ENCODE results near the gene PPFIA2.

Gene PPFIA2

DNA sequence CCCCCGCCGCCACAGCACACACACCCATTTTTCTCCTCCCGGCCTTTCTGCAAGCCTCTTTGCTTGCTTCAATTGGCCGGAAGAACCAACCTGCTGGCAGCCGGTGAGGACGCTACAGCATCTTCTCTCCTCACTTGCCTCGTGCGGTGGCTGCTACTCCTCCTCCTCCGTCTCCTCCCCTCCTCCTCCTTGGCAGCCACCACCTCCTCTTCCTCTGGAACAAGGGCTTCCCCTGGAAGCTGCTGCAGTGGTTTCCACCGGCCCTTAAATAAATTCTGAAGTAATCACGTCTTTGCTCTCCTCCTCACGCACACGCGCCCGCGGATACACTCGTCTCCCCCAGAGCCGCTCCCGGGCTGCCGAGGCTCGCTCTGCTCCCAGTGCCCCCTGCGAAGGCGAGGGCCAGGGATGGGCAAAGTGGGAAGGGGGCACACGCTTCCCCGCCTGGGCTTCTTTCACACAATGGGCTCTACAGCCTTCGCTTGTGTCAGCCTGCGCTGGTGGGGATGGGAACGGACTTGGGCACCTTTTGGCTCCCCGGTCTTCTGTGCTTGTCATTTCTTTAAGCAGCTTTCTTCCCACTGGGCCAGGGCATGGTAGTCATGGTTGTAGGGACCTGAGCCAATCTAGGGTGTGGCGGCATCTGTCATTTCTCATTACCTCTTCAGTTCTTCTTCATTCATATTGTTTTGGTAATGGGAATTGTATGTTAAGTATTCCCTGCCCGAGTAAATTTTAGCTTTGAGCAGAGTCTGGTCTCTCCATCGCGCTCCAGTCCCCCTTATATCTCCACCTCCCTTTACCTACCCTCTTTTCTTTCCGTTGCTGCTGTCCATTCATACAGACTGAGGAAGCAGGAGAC is at the start of gene PPFIA2:
Gene PPFIA2, minus strand, starts transcription at position 161 of the 862 bp plus-strand sequence.
- peaks cover 4% of the 10 kb centered on the region for H3K4me1 ChIP-seq (ENCODE audit: control insufficient read depth, insufficient read depth, low read length)
- H3K36me3 ChIP-seq (ENCODE audit: control insufficient read depth, insufficient read depth, low read length), result no peaks in the 10 kb centered on the region
- H3K9me3 ChIP-seq (ENCODE audit: control insufficient read depth, insufficient read depth, low read depth, low read length), result no peaks in the 10 kb centered on the region
- H3K9ac ChIP-seq (ENCODE audit: low read length), result no peak within 1 kb of the TSS
- H3K4me3 ChIP-seq (ENCODE audit: low read depth, low read length), result peak within 1 kb of the TSS; percentile 75
- peaks cover 53% of the 10 kb centered on the region for H3K27me3 ChIP-seq (ENCODE audit: control insufficient read depth, insufficient read depth, low read length)
- H3K27ac ChIP-seq (ENCODE audit: low read depth, low read length), result no peak within 1 kb of the TSS

DNA sequence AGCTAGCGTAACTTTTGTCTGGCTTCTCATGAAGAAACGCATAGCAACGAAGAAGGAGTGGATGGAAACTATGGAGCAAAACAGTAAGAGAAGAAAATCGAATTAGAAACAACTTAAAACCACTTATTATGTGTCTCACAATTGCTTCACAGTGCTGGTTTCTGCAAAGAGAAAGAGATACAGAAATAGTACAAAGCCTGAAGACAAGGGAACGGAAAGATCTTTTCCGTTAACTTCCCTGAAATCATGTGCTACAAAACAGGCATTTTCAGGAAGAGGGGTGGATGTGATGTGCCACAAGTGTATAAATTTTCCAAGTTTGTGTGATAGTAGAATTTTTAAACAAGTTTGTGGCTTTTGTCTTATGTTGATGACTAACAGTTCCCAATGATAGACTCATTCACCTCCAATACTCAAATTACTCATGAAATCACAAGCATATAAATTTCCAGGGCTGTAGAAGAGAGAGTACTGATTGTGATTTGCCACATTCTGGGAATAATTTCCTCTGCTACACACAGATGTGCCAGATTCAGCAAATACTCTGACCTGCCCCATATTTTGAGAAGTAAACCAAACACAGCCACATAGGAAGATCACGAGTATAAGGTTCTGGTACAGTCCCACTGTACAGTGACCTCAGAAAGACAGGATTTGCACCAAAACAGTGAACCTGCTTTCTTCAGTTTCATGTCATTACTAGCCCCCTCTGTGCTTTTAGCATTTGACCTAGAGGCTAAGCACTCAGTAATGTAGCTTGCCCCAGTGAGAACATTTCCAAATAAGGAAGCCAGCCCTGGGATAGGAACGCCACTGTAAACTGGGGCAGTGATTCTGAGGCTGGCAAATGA is 41.4 kb upstream of the PPFIA2 start:
- Histone ChIP-seq H3K36me3 (ENCODE audit: control insufficient read depth, insufficient read depth, low read length) (no peaks in the 10 kb centered on the region), H3K27ac (ENCODE audit: low read depth, low read length) (peak overlapping the region; percentile 50), H3K4me3 (ENCODE audit: low read depth, low read length) (no peak overlapping the region), H3K27me3 (ENCODE audit: control insufficient read depth, insufficient read depth, low read length) (no peaks in the 10 kb centered on the region), H3K4me1 (ENCODE audit: control insufficient read depth, insufficient read depth, low read length) (peaks cover 30% of the 10 kb centered on the region), H3K9ac (ENCODE audit: low read length) (peak overlapping the region; percentile 48), H3K9me3 (ENCODE audit: control insufficient read depth, insufficient read depth, low read depth, low read length) (no peaks in the 10 kb centered on the region)

GRCh38 chr12:81798294-81798693 is 39.1 kb upstream of the PPFIA2 start:
- H3K36me3 ChIP-seq (ENCODE audit: control insufficient read depth, insufficient read depth, low read length), result no peaks in the 10 kb centered on the region
- no peak overlapping the region for H3K4me3 ChIP-seq (ENCODE audit: low read depth, low read length)
- H3K4me1 ChIP-seq (ENCODE audit: control insufficient read depth, insufficient read depth, low read length), result peaks cover 30% of the 10 kb centered on the region
- no peak overlapping the region for H3K27ac ChIP-seq (ENCODE audit: low read depth, low read length)
- H3K9ac ChIP-seq (ENCODE audit: low read length), result no peak overlapping the region
- no peaks in the 10 kb centered on the region for H3K9me3 ChIP-seq (ENCODE audit: control insufficient read depth, insufficient read depth, low read depth, low read length)
- H3K27me3 ChIP-seq (ENCODE audit: control insufficient read depth, insufficient read depth, low read length), result no peaks in the 10 kb centered on the region

DNA sequence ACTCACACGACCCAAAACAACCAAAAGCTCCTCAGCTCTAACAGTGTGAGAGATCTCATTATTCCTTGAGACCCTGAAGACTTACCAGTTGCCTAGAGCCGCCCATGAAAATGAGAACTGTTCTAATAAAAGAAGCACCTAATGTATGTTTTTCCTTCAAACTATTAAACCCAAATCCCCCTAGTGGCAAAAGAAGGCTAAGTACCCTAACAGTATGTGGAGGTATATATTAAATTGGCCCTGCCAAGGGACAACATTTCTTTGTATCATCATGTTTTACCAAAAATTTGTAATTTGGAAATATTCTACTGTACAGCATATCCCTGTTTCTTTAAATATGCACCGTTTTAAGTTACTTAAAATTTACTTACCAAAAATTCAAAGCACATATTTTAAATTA is 38.0 kb upstream of the PPFIA2 start:
- H3K4me3 ChIP-seq (ENCODE audit: low read depth, low read length), result no peak overlapping the region
- H3K27me3 ChIP-seq (ENCODE audit: control insufficient read depth, insufficient read depth, low read length), result no peaks in the 10 kb centered on the region
- no peaks in the 10 kb centered on the region for H3K9me3 ChIP-seq (ENCODE audit: control insufficient read depth, insufficient read depth, low read depth, low read length)
- no peaks in the 10 kb centered on the region for H3K36me3 ChIP-seq (ENCODE audit: control insufficient read depth, insufficient read depth, low read length)
- H3K4me1 ChIP-seq (ENCODE audit: control insufficient read depth, insufficient read depth, low read length), result peaks cover 30% of the 10 kb centered on the region
- H3K27ac ChIP-seq (ENCODE audit: low read depth, low read length), result no peak overlapping the region
- no peak overlapping the region for H3K9ac ChIP-seq (ENCODE audit: low read length)

DNA sequence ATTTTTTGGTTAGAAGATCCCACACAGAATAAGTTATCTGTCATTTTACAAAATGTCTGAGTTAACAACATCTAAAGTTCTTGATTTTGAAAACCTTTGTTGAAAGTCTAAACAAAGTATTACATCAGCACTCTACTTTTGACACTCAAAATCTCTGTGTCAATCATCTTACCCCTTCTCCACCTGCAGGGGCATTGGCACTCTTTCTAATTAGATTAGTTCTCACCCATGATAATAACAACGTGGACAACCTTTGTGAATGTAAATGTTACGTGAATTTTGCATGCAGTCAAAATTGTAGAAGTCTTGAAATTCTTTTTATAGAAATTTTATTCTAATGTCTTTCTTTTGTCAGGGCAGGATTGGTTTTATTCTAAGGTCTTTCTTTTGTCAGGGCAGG is 33.5 kb upstream of the PPFIA2 start:
- peaks cover under 1% of the 10 kb centered on the region; the same call in 1 of the 2 replicates for H3K4me1 ChIP-seq (ENCODE audit: control insufficient read depth, insufficient read depth, low read length)

GRCh38 chr12:81779216-81779615 is 20.1 kb upstream of the PPFIA2 start:
- no peaks in the 10 kb centered on the region for H3K4me1 ChIP-seq (ENCODE audit: control insufficient read depth, insufficient read depth, low read length)
- no peaks in the 10 kb centered on the region for H3K27me3 ChIP-seq (ENCODE audit: control insufficient read depth, insufficient read depth, low read length)
- no peak overlapping the region for H3K9ac ChIP-seq (ENCODE audit: low read length)
- H3K4me3 ChIP-seq (ENCODE audit: low read depth, low read length), result no peak overlapping the region
- H3K9me3 ChIP-seq (ENCODE audit: control insufficient read depth, insufficient read depth, low read depth, low read length), result no peaks in the 10 kb centered on the region
- no peak overlapping the region for H3K27ac ChIP-seq (ENCODE audit: low read depth, low read length)
- no peaks in the 10 kb centered on the region for H3K36me3 ChIP-seq (ENCODE audit: control insufficient read depth, insufficient read depth, low read length)

More for the DNA sequence above, 33.5 kb upstream of the PPFIA2 start:
- Histone ChIP-seq H3K27ac (ENCODE audit: low read depth, low read length) (no peak overlapping the region), H3K9ac (ENCODE audit: low read length) (no peak overlapping the region), H3K27me3 (ENCODE audit: control insufficient read depth, insufficient read depth, low read length) (no peaks in the 10 kb centered on the region), H3K9me3 (ENCODE audit: control insufficient read depth, insufficient read depth, low read depth, low read length) (no peaks in the 10 kb centered on the region), H3K4me3 (ENCODE audit: low read depth, low read length) (no peak overlapping the region), H3K36me3 (ENCODE audit: control insufficient read depth, insufficient read depth, low read length) (no peaks in the 10 kb centered on the region)

DNA sequence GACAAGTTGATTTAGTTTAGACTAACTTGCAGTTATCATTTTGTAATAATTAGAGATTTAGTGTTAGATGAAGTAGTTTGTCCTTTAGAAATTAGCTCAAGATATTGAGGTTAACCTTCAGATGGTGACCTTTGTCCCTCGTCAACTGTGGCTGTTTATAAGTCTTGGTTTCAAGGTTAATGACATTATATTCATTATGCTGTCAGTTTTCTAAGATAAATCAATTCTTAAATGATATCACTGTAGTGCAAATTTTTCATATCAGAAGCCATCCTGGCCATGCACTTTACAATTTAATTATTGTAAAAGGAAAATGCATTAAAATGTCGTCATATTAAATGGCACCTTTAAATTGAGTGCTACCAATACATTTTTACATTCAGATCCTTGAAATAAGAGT is 19.6 kb upstream of the PPFIA2 start:
- H3K4me3 ChIP-seq (ENCODE audit: low read depth, low read length), result no peak overlapping the region
- H3K27ac ChIP-seq (ENCODE audit: low read depth, low read length), result no peak overlapping the region
- H3K4me1 ChIP-seq (ENCODE audit: control insufficient read depth, insufficient read depth, low read length), result no peaks in the 10 kb centered on the region
- no peak overlapping the region for H3K9ac ChIP-seq (ENCODE audit: low read length)
- no peaks in the 10 kb centered on the region for H3K9me3 ChIP-seq (ENCODE audit: control insufficient read depth, insufficient read depth, low read depth, low read length)
- no peaks in the 10 kb centered on the region for H3K27me3 ChIP-seq (ENCODE audit: control insufficient read depth, insufficient read depth, low read length)
- no peaks in the 10 kb centered on the region for H3K36me3 ChIP-seq (ENCODE audit: control insufficient read depth, insufficient read depth, low read length)

DNA sequence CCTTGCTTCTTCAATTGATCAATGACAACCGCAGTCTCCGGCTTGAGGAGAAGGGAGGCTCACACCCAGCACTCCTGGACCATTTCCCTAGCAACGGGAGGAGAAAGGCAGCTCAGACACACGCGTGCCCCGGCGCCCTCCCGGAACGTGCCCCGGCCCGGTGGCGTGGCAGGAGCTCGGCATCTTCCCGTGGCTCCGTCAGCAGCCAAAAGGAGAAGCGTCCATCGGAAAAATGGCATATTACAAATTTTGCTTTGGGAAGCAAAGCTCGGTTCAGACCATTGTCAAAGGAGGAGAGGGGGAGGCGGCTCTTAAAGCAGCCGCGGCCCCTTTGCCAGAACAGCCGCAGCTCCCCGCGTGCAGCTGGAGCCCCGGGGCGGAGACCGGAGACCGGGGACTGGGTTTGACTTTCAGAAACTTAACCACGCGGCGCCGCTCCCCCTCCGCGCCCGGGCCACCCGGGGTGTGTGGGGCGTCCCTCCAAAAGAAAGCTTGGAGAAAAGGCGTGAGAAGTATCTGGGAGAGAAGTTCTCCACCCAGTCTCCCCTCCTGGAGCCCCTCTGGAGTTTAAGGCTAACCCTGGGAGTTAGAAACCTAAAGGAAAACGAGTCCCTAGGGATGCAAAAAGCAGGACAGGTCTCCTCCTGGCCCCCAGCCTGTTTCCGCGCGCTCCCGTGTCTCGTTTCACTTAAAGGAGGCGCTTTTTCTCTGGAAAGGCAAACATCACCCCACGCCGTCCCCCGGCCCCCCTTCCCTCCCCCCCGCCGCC is 545 bp downstream of the PPFIA2 start:
- Histone ChIP-seq H3K4me1 (ENCODE audit: control insufficient read depth, insufficient read depth, low read length) (peaks cover 4% of the 10 kb centered on the region), H3K9me3 (ENCODE audit: control insufficient read depth, insufficient read depth, low read depth, low read length) (no peaks in the 10 kb centered on the region), H3K4me3 (ENCODE audit: low read depth, low read length) (peak overlapping the region; percentile 75), H3K27ac (ENCODE audit: low read depth, low read length) (no peak overlapping the region), H3K27me3 (ENCODE audit: control insufficient read depth, insufficient read depth, low read length) (peaks cover 53% of the 10 kb centered on the region), H3K9ac (ENCODE audit: low read length) (no peak overlapping the region), H3K36me3 (ENCODE audit: control insufficient read depth, insufficient read depth, low read length) (no peaks in the 10 kb centered on the region)

DNA sequence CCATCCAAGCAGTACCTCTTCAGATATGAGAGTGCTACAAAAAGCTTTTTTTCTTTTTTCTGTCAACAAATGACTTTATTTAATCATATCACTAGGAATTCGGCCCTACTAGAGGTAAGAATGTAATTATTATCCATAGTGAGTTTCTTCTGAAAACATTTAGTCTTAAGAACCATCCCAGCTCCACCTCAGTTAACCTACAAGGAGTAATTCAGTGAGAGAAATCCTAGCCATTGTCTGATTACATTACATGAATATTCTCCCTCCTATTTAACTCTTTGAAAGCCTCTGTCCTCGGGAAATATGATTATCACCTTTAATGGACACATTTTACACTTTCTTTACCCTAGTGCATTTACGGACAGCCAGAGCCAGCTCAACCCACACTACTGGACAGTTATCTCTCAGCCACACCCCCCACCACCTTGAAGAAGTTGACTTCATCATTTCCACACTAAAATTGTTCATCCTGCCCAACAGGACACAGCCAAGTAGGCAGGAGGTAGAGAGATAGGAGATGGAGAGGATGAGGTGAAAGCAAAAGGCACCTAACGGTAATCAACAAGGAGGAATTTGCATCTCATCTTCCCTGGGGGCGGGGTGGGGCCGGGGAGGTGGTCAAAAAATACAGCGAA is 1.3 kb downstream of the PPFIA2 start:
- Histone ChIP-seq H3K27ac (ENCODE audit: low read depth, low read length) (no peak overlapping the region), H3K9me3 (ENCODE audit: control insufficient read depth, insufficient read depth, low read depth, low read length) (no peaks in the 10 kb centered on the region), H3K4me1 (ENCODE audit: control insufficient read depth, insufficient read depth, low read length) (peaks cover 4% of the 10 kb centered on the region), H3K27me3 (ENCODE audit: control insufficient read depth, insufficient read depth, low read length) (peaks cover 53% of the 10 kb centered on the region), H3K36me3 (ENCODE audit: control insufficient read depth, insufficient read depth, low read length) (no peaks in the 10 kb centered on the region), H3K9ac (ENCODE audit: low read length) (no peak overlapping the region), H3K4me3 (ENCODE audit: low read depth, low read length) (peak overlapping the region; percentile 75)

DNA sequence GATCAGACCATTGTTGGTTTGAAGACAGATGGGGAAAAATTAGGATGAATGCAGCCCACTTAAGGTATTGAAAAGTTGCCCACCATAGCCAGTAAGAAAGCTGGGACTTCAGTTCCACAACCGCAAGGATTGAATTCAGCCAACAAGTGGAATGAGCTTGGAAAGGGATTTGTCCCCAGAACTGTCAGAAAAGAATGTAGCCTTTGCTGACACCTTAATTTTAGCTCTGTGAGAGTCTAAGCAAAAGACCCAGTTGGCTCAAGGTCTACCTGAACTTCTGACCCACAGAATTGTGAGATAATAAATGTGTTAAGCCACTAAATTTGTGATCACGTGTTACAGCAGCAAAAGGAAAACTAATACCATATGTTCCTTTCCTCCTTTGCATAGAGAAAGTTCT is 29.4 kb downstream of the PPFIA2 start:
- Histone ChIP-seq H3K27ac (ENCODE audit: low read depth, low read length) (no peak overlapping the region), H3K27me3 (ENCODE audit: control insufficient read depth, insufficient read depth, low read length) (no peaks in the 10 kb centered on the region), H3K9me3 (ENCODE audit: control insufficient read depth, insufficient read depth, low read depth, low read length) (no peaks in the 10 kb centered on the region), H3K9ac (ENCODE audit: low read length) (no peak overlapping the region), H3K36me3 (ENCODE audit: control insufficient read depth, insufficient read depth, low read length) (no peaks in the 10 kb centered on the region), H3K4me1 (ENCODE audit: control insufficient read depth, insufficient read depth, low read length) (peaks cover 17% of the 10 kb centered on the region), H3K4me3 (ENCODE audit: low read depth, low read length) (no peak overlapping the region)

Measured in HUES6 (cell line).